ENCODE measurements around the gene SCFD2. TPM values are rescaled to one million over a fixed set of nuclear protein-coding genes. Genes with fewer than 3 reads are reported as not detected.

The SCFD2 gene
- polyA plus RNA-seq, 6 donors from 2014 or later: 11.6 to 22.7 (median 19.3) TPM

DNA sequence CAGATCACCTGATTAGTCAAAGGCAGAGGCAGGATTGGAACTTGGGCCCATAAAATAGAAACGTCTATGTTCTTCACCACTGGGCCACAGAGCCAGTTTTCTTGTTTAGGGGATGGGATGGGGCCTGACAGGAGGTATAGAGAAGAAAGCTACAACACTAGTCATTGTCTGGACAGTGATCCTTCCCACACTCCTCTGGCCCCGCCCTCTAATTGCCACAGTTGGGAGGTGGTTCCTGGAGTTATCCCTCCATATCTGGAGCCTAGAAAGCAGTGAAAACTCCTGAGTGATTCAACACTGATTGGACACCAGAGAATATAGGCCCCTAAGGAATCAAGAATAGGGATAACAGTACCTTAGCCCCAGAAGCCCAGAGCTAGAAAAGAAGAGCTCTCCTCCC is 480.9 kb downstream of the SCFD2 start:
- H3K27me3 Mint-ChIP-seq: no peaks in the 10 kb centered on the region
- H3K9me3 Mint-ChIP-seq: peaks cover 0 to 22% (median 11%) of the 10 kb centered on the region in 7 donors
- ATAC-seq (ENCODE audit: low read depth in 2 of 2) (no peak), DNase-seq (no peak)
- peaks cover 48 to 68% of the 10 kb centered on the region in 2 donors for H3K36me3 Mint-ChIP-seq
- H3K27ac Mint-ChIP-seq: no peak overlapping the region
- no peaks in the 10 kb centered on the region for H3K4me1 Mint-ChIP-seq
- no peak overlapping the region for H3K4me3 Mint-ChIP-seq

DNA sequence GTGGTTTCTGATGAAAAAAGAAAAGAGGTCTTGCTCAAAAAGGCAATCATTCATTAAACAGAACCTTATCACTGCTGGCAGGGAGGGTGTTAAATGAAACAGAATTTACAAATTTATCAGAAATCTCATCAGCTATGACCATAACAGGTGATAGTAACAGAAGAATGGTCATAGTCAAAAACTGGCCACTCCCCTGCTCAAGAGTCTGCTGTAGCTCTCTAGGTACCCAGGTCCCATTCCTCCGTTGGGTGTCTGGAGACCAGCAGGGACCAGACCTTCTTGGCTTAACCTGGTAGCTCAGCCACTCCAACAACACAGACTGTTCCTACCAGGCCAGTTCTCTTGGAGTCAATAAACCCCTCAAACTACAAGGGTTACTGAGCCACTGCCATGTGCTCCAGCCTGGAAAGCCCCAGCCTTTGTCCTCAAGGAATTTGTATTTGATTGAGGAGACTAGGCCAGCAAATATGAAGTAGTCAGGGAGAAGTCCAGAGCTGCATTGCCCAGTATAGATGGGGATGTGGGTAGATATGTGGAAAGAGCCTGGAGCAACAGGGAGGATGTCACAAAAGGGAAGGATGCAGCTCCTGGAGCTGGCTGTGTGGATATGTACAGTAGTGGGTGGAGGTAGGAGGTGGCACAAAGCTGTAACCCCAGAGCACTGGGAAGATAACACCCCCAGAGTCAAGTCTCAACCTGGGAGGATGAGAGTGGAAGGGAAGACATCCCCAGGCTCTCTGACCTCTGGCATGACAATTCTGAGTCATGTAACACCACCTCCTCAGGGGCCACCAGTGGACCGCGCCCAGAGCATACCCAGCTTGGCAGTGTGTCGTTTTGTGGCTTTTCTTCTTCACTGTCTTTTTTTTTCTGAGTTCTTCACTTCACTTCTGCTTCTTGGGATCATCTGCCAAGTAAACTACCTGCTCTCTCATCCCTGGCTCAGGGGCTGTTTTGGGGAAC is 481.9 kb downstream of the SCFD2 start:
- Mint-ChIP-seq H3K4me1 (no peaks in the 10 kb centered on the region), H3K27me3 (no peaks in the 10 kb centered on the region), H3K4me3 (no peak overlapping the region), H3K9me3 (peaks cover 0 to 22% (median 11%) of the 10 kb centered on the region in 7 donors), H3K27ac (no peak overlapping the region), H3K36me3 (peaks cover 49 to 58% of the 10 kb centered on the region in 2 donors)
- no peak for DNase-seq
- no peak for ATAC-seq (ENCODE audit: low read depth in 2 of 2)

DNA sequence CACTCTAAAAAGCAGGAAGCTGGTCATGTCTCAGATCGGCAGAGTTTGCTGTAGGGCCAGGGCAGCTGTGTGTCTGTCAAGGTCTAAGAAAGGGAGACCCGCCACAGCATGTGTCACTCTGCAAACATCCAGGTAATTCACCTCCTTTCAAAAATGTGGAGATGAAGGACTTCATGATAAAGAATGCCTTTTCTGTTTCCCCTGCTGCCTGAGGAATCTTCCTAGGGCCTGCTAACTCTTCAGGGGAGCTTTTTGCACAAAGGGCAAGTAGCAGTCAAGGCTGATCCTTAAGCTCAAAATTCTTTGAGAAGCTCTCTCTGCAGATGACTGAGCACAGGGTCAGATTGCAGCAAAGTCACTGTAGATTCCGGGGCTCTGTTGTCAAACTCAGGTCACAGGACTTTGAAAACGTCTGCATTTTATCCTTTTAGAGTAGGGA is 482.7 kb downstream of the SCFD2 start:
- peaks cover 0 to 14% (median 5%) of the 10 kb centered on the region in 7 donors for H3K9me3 Mint-ChIP-seq
- H3K4me1 Mint-ChIP-seq: no peaks in the 10 kb centered on the region
- no peak for ATAC-seq (ENCODE audit: low read depth in 2 of 2)
- H3K27ac Mint-ChIP-seq: no peak overlapping the region
- H3K36me3 Mint-ChIP-seq: peaks cover 46 to 50% of the 10 kb centered on the region in 2 donors
- H3K4me3 Mint-ChIP-seq: no peak overlapping the region
- no peak for DNase-seq
- no peaks in the 10 kb centered on the region for H3K27me3 Mint-ChIP-seq

DNA sequence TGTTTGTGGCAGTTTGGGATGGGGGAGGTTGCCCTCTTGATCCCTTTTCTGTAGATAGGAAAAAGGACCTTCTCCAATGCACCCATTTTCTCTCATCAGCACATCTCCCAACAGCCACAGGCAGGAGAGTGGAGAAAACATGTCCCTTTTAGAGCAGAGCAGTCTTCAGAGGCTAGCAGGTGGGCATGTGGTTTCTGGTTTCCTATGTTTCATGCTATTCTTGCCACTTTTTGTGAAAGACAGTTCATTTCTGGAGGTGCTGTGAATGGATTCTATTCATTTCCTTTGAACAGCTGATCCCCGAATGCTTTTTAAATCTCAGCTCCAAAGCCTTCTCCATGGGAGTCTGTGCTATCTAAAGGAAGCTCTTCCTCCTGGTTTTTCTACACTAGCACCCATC is 484.9 kb downstream of the SCFD2 start:
- Mint-ChIP-seq H3K27ac (no peak overlapping the region), H3K36me3 (peaks cover 34 to 37% of the 10 kb centered on the region in 2 donors), H3K4me3 (no peak overlapping the region), H3K4me1 (no peaks in the 10 kb centered on the region), H3K27me3 (no peaks in the 10 kb centered on the region), H3K9me3 (peaks cover 0 to 1% (median 0%) of the 10 kb centered on the region in 7 donors)
- DNase-seq (no peak), ATAC-seq (ENCODE audit: low read depth in 2 of 2) (no peak)

DNA sequence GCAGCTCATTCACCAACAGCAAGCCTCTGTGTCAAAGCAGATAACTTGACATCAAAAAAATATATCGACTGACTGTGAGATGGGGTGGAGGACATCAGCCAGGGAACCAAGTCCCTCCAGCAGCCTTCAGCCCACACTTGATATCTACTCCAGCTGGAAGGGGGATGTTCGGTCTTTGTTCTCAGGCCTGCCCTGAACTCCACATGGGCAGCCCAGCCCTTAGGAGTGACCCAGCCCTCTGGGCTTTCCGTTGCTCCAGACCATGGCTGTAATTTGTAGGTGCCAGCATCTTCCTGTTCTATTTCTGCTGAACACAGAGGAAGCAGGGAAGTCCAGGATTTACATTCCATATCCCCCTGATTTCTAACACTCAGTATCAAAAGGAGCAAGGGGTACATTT is 486.4 kb downstream of the SCFD2 start:
- H3K4me1 Mint-ChIP-seq: no peaks in the 10 kb centered on the region
- no peak overlapping the region for H3K4me3 Mint-ChIP-seq
- no peaks in the 10 kb centered on the region for H3K27me3 Mint-ChIP-seq
- DNase-seq (no peak), ATAC-seq (ENCODE audit: low read depth in 2 of 2) (no peak)
- peaks cover 21 to 26% of the 10 kb centered on the region in 2 donors for H3K36me3 Mint-ChIP-seq
- H3K27ac Mint-ChIP-seq: no peak overlapping the region
- H3K9me3 Mint-ChIP-seq: no peaks in the 10 kb centered on the region

DNA sequence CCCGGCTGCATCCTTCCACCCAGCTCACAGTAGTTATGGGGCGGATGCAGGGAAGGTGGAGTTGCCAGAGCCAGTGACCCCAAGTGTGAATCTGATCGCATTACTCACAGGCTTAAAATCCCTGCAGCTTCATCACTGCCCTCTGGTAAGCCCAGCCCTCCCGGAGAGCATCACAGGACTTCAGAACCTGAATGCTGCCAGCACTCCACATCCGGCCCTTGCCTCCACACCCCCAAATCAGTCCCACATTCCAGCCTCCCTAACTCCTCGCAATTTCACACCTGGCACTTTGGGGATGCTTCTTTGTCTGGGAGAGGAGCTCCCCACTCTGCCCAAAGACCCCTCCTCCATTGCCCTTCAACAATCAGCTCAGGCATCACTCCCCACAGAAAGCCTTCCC is 488.2 kb downstream of the SCFD2 start:
- no peak overlapping the region for H3K27ac Mint-ChIP-seq
- no peak for DNase-seq
- H3K4me1 Mint-ChIP-seq: no peaks in the 10 kb centered on the region
- no peak overlapping the region for H3K4me3 Mint-ChIP-seq
- H3K9me3 Mint-ChIP-seq: no peaks in the 10 kb centered on the region
- H3K36me3 Mint-ChIP-seq: peaks cover 25 to 37% of the 10 kb centered on the region in 2 donors
- ATAC-seq (ENCODE audit: low read depth in 2 of 2): no peak
- no peaks in the 10 kb centered on the region for H3K27me3 Mint-ChIP-seq

DNA sequence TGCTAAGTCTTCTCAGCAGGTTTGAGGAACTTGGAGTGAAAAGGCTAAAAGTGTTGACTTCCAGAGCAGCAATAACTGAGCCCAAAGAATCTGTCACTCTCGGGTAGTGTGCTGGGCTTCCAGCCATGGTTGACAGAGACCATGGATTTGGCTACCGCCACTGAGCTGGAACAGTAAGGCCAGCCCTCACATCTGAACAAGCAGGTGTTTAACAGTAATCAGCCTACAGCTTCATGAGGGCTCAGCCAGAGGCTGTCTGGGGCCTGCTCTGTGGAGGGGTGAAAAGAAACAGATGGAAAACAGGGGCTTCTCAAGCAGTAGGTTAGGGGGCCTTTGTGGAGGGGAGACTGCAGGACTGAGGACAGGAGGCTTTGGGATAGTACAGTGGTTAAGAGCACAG is 488.8 kb downstream of the SCFD2 start:
- Mint-ChIP-seq H3K36me3 (peaks cover 29 to 37% of the 10 kb centered on the region in 2 donors), H3K4me1 (no peaks in the 10 kb centered on the region), H3K27ac (no peak overlapping the region), H3K27me3 (no peaks in the 10 kb centered on the region), H3K4me3 (no peak overlapping the region), H3K9me3 (no peaks in the 10 kb centered on the region)
- no peak for DNase-seq
- no peak for ATAC-seq (ENCODE audit: low read depth in 2 of 2)

DNA sequence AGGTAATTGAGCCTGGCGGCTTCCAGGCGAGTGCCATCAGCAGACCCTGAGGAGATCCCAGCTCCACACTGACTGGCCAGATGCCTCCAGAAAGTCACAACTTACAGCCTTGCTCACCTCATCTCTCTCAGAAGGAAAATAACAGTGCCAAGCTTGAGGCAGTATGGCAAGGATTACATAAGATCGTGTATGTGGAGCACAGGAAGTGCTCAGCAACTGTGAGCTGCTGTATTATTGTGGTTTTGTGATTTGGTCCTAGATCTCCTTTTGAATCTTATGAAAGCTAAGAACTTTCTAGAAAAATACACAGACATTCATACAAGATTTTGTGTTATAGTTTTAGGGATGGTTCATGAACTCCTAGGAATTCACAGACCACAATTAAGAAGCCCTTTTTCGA is 489.8 kb downstream of the SCFD2 start:
- DNase-seq (no peak), ATAC-seq (ENCODE audit: low read depth in 2 of 2) (no peak)
- peaks cover 28% of the 10 kb centered on the region in 2 donors for H3K36me3 Mint-ChIP-seq
- no peaks in the 10 kb centered on the region for H3K4me1 Mint-ChIP-seq
- H3K4me3 Mint-ChIP-seq: no peak overlapping the region
- no peaks in the 10 kb centered on the region for H3K27me3 Mint-ChIP-seq
- H3K9me3 Mint-ChIP-seq: no peaks in the 10 kb centered on the region
- H3K27ac Mint-ChIP-seq: no peak overlapping the region

DNA sequence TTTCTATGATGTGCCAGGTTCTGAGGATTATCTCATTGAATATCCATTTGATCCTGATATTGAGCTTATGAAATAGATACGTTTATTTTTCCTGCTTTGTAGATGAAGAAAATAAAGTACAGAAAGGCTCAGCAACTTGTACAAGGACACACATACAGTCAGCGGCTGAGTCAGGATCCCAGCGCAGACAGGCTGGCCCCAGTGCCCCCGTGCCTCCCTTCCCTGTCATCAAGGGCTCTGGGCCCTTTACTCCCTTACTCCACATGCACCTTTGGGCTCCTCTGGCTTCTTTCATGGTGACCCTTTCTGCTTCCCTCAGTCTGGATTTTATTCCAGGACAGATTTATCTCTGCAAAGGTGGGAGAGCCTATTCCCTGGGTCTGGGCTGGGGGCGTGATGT is 490.9 kb downstream of the SCFD2 start:
- Mint-ChIP-seq H3K36me3 (peaks cover 27 to 30% of the 10 kb centered on the region in 2 donors), H3K27ac (no peak overlapping the region), H3K27me3 (no peaks in the 10 kb centered on the region), H3K9me3 (no peaks in the 10 kb centered on the region), H3K4me3 (no peak overlapping the region), H3K4me1 (no peaks in the 10 kb centered on the region)
- ATAC-seq (ENCODE audit: low read depth in 2 of 2) (no peak), DNase-seq (no peak)

DNA sequence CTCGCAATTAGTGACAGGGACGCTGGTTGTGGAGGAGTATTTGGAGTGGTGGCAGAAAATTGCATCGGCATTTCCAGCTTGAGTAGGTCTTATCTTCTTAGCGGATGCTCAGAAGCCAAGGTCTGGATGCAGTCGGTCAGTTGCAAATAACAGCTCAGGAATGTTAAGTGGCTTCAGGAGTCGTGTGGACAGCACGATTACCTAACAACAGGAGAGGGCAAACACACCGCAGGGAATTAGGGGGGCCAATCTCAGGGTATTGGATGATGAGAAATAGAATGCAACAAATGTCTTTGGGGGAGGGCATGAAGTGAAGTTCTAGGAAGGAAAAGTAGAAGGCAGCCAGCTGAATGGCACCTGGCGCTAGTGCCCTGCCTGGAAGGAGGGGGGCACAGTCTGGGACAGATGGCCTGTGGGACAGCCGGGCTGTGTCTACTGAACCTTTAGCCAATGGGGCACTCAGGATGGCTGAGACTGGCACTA is 492.0 kb downstream of the SCFD2 start:
- H3K36me3 Mint-ChIP-seq: peaks cover 26 to 30% of the 10 kb centered on the region in 2 donors
- no peaks in the 10 kb centered on the region for H3K9me3 Mint-ChIP-seq
- H3K4me1 Mint-ChIP-seq: no peaks in the 10 kb centered on the region
- DNase-seq: no peak
- H3K4me3 Mint-ChIP-seq: no peak overlapping the region
- no peak for ATAC-seq (ENCODE audit: low read depth in 2 of 2)
- H3K27me3 Mint-ChIP-seq: no peaks in the 10 kb centered on the region
- no peak overlapping the region for H3K27ac Mint-ChIP-seq

DNA sequence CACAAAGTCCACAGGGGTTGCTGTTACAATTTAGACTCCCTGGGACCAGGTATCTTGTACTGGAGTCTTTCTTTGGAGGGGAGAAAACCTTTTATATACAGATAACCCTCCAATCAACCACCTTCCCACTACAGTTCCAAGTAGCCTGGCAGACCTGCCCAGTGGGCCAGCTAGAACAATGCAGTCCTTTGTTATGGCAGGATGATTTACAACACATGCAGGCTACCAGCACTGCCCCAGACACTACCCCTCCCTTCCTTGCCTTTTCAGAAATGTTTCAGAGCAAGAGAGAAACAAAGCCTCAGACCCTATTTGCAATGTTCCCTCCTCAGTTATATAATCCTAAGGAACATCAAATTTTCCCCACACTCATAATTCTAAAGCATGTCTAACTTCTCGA is 492.7 kb downstream of the SCFD2 start:
- Mint-ChIP-seq H3K36me3 (peaks cover 22 to 30% of the 10 kb centered on the region in 2 donors), H3K27me3 (no peaks in the 10 kb centered on the region), H3K9me3 (no peaks in the 10 kb centered on the region), H3K27ac (peak overlapping the region in 1 of 6 donors; percentile 18), H3K4me3 (no peak overlapping the region), H3K4me1 (peaks cover 0 to 2% (median 0%) of the 10 kb centered on the region in 3 donors)
- ATAC-seq (ENCODE audit: low read depth in 2 of 2): no peak
- DNase-seq: no peak

DNA sequence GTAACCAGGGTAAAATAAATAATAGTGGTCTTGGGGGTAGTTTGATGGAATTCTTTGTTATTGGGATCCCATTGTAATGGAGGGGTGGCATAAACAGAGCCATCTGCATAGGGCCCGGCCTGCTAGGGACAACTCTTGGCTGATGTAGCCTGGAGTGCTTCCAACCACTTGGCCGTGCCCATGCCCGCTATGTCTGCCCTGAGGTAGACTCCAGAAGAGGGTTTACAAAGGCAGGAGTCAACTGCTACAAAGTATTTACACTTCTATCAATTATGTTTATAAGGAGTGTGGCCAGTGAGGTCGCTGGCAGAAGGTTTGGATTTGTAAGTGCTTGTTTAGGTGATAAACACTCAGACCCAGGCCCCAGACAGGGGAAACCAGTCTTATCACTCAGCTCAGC is 495.6 kb downstream of the SCFD2 start:
- no peaks in the 10 kb centered on the region for H3K27me3 Mint-ChIP-seq
- no peak overlapping the region for H3K4me3 Mint-ChIP-seq
- H3K4me1 Mint-ChIP-seq: peaks cover 0 to 2% (median 0%) of the 10 kb centered on the region in 3 donors
- peaks cover 17 to 30% of the 10 kb centered on the region in 2 donors for H3K36me3 Mint-ChIP-seq
- ATAC-seq (ENCODE audit: low read depth in 2 of 2) (no peak), DNase-seq (no peak)
- H3K27ac Mint-ChIP-seq: no peak overlapping the region
- H3K9me3 Mint-ChIP-seq: no peaks in the 10 kb centered on the region

DNA sequence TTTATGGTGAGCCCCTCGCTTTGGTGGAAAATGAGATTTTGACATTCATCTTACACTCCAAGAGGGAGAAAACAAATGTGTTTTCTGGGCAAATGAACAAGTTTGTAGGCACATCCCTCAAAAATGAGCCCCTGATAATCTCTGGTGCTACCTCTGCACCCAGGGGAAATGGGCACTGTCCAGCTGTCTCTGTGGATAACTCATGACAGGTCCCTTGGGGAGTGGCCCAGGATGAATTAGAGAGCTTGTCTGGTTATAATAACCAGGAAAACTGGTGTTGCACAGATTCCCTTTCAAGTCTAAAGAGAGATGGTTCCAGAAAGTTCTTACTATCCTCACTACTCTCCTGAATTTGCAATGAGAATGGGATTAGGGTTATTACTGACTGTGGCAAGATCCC is 496.2 kb downstream of the SCFD2 start:
- Mint-ChIP-seq H3K27me3 (no peaks in the 10 kb centered on the region), H3K36me3 (peaks cover 17 to 30% of the 10 kb centered on the region in 2 donors), H3K9me3 (no peaks in the 10 kb centered on the region), H3K4me3 (no peak overlapping the region), H3K4me1 (peaks cover 0 to 2% (median 0%) of the 10 kb centered on the region in 3 donors), H3K27ac (no peak overlapping the region)
- ATAC-seq (ENCODE audit: low read depth in 2 of 2) (no peak), DNase-seq (no peak)

DNA sequence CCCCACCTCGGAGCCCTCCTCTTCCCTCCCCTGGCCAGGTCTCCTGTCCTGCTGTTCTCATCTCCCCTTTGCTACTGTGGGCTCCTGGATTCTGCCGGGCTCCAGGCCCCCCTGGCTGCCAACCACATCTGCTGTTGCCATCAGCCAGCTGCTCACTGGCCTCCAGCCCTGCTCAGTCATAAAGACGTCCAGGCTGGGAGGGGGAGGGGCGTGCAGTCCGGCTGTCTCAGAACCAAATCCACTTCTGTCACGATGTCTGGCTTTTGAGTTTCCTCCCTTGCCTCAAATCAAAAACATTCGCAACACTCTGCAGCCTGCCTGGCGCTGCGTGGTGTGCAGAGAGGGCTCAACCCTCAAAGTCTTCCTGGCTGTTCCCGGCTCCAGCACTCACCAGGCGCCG is 496.7 kb downstream of the SCFD2 start:
- Mint-ChIP-seq H3K4me1 (peaks cover 0 to 2% (median 0%) of the 10 kb centered on the region in 3 donors), H3K27ac (no peak overlapping the region), H3K36me3 (peaks cover 17 to 30% of the 10 kb centered on the region in 2 donors), H3K4me3 (no peak overlapping the region), H3K27me3 (no peaks in the 10 kb centered on the region), H3K9me3 (no peaks in the 10 kb centered on the region)
- ATAC-seq (ENCODE audit: low read depth in 2 of 2): no peak
- DNase-seq: no peak

All from naive B cell (primary cell).